Kidney (tissue), 14 donors: Measurements from ENCODE around the gene PCDHA1. TPM values are rescaled to one million over a fixed set of nuclear protein-coding genes. Genes with fewer than 3 reads are reported as not detected.

ENCODE experiments used
- DNase-seq, 5 donors: peaks; one replicate each; pipeline ENCODE4 v3.0.0-alpha.2; 2013 to 2020
- FAIRE-seq: peaks from 2 replicates; lab custom pipeline; 2012; peaks lifted over from hg19 to GRCh38; lab: Jason Lieb, UNC
- H3K27ac ChIP-seq, 2 donors: one replicate each; pipeline ENCODE4 v1.7.0; 2013; ENCODE audit warnings: low read depth in 2 of 2, low read length in 2 of 2, inconsistent platforms in 1 of 2
- H3K27me3 ChIP-seq: one replicate; pipeline ENCODE4 v1.7.1; 2013; ENCODE audit warnings: low read length, inconsistent platforms; ENCODE audit not compliant: control insufficient read depth, insufficient read depth
- H3K36me3 ChIP-seq, 3 donors: one replicate each; pipeline versions ENCODE4 v1.7.0 to v1.7.1; 2013; ENCODE audit warnings: low read length in 3 of 3, control low read depth in 1 of 3, inconsistent platforms in 1 of 3; ENCODE audit not compliant: insufficient read depth in 3 of 3, control insufficient read depth in 2 of 3
- H3K4me1 ChIP-seq, 3 donors: one replicate each; pipeline versions ENCODE4 v1.7.0 to v1.7.1; 2013; ENCODE audit warnings: low read length in 3 of 3, inconsistent platforms in 1 of 3, low read depth in 1 of 3; ENCODE audit not compliant: control insufficient read depth in 2 of 3, insufficient read depth in 2 of 3
- H3K4me3 ChIP-seq, 3 donors: one replicate each; pipeline versions ENCODE4 v1.7.0 to v1.8.1; 2013; ENCODE audit warnings: low read length in 3 of 3, control low read depth in 1 of 3, inconsistent platforms in 1 of 3
- H3K9ac ChIP-seq, 3 donors: one replicate each; pipeline versions ENCODE4 v1.7.0 to v1.7.1; 2013; ENCODE audit warnings: low read length in 3 of 3, control low read depth in 1 of 3, inconsistent platforms in 1 of 3
- H3K9me3 ChIP-seq, 3 donors: one replicate each; pipeline versions ENCODE4 v1.7.0 to v1.7.1; 2013; ENCODE audit warnings: low read length in 3 of 3, control low read depth in 1 of 3, inconsistent platforms in 1 of 3; ENCODE audit not compliant: control insufficient read depth in 2 of 3, insufficient read depth in 1 of 3
- CTCF ChIP-seq: IDR thresholded peaks from 3 replicates; pipeline ENCODE4 v1.5.1; 2012; ENCODE audit warnings: mild to moderate bottlenecking, moderate library complexity, borderline replicate concordance; ENCODE audit not compliant: insufficient read depth; ENCODE audit errors: extremely low read depth
- intact Hi-C: fragments of 100-400 bp; cut with DNase I; formaldehyde crosslinking; loops from one replicate; pipeline ENCODE4 v1.11.1; 2022
- polyA plus RNA-seq: library from polyadenylated mRNA; stranded (reverse); fragments of 350-450 nt; fragmentation: Illumina TruSeq; extraction: RNeasy Lipid Tissue Mini Kit (QIAGEN cat#74804); gene quantifications from one replicate; pipeline ENCODE4 v1.2.3, GENCODE V29; 2014; ENCODE audit warnings: low read depth, low replicate concordance; ENCODE audit not compliant: insufficient read depth
- total RNA-seq: library from RNA; stranded (reverse); fragmentation: NEBNext Ultra II Directional; extraction: Animal tissue kit (Norgen Biotek cat#: 25700); gene quantifications from one replicate; pipeline ENCODE4 v1.2.1, GENCODE V29; 2021
- donor health status: control.
- donor health status: control.
- donor health status: control.
- donor health status: control.
- donor health status: control.
- donor health status: DM: yes; HTN: yes; CAD: no.
- donor health status: Normal renal cell carcinoma (clear cell type).

PCDHA1 gene
- total and polyA plus RNA-seq, 2 donors from 2014 or later: 0.13 TPM; not detected in 1

GRCh38 chr5:140927228-140927573 lies 141.3 kb downstream of the PCDHA1 start:
- Histone ChIP-seq H3K9me3 (no peaks in the 10 kb centered on the region), H3K4me3 (peak overlapping the region; percentile 16 to 80 (median 46)), H3K9ac (peak overlapping the region in 1 of 3 donors; percentile 55), H3K27ac (no peak overlapping the region), H3K27me3 (peaks cover 22% of the 10 kb centered on the region), H3K4me1 (peaks cover 0 to 8% (median 5%) of the 10 kb centered on the region in 3 donors), H3K36me3 (no peaks in the 10 kb centered on the region)
- FAIRE-seq (no peak), DNase-seq (peak in 3 of 5 donors; percentile 0 to 29 (median 3))
- TF ChIP-seq CTCF: no peak
- intact Hi-C loops: no loop called here

GRCh38 chr5:140934964-140935606 lies 149.1 kb downstream of the PCDHA1 start:
- H3K9me3 ChIP-seq: no peaks in the 10 kb centered on the region
- no peak overlapping the region for H3K4me3 ChIP-seq
- H3K27me3 ChIP-seq: no peaks in the 10 kb centered on the region
- no peaks in the 10 kb centered on the region for H3K4me1 ChIP-seq
- TF ChIP-seq CTCF: no peak
- H3K36me3 ChIP-seq: no peaks in the 10 kb centered on the region
- H3K27ac ChIP-seq: no peak overlapping the region
- H3K9ac ChIP-seq: no peak overlapping the region
- DNase-seq: no peak
- FAIRE-seq: no peak
- intact Hi-C loops: no loop called here

- Histone ChIP-seq H3K27me3 (no peaks in the 10 kb centered on the region), H3K4me1 (no peaks in the 10 kb centered on the region), H3K4me3 (no peak overlapping the region), H3K36me3 (no peaks in the 10 kb centered on the region), H3K9ac (no peak overlapping the region), H3K27ac (no peak overlapping the region), H3K9me3 (peaks cover 0 to 5% (median 5%) of the 10 kb centered on the region in 3 donors)
- TF ChIP-seq CTCF: no peak
- FAIRE-seq (no peak), DNase-seq (no peak)
- intact Hi-C loops: no loop called here
Observed at GRCh38 chr5:140946578-140946977, 160.6 kb downstream of the PCDHA1 start.

- Histone ChIP-seq H3K4me1 (no peaks in the 10 kb centered on the region), H3K9me3 (no peaks in the 10 kb centered on the region), H3K9ac (no peak overlapping the region), H3K36me3 (no peaks in the 10 kb centered on the region), H3K4me3 (no peak overlapping the region), H3K27ac (no peak overlapping the region), H3K27me3 (no peaks in the 10 kb centered on the region)
- FAIRE-seq (no peak), DNase-seq (no peak)
- no peak for TF ChIP-seq CTCF
- intact Hi-C loops: no loop called here
Observed at GRCh38 chr5:140951636-140952035, 165.7 kb downstream of the PCDHA1 start.
